ENCODE data around the gene LRRC75A. TPM values are rescaled to one million over a fixed set of nuclear protein-coding genes. Genes with fewer than 3 reads are reported as not detected.
A peak's percentile ranks its signal among the peaks of the same experiment; 100 is the strongest.

The LRRC75A gene
- total and polyA plus RNA-seq, 5 donors = 0.63 to 1.3 (median 1.2) TPM

GRCh38 chr17:16428098-16428882, 63.7 kb downstream of the LRRC75A start:
- no peak overlapping the region for H3K27ac ChIP-seq (ENCODE audit: low read length)
- 60% methylated on average over 15 of the region's 15 CpGs for WGBS
- no peaks in the 10 kb centered on the region for H3K4me1 ChIP-seq (ENCODE audit: control insufficient read depth, insufficient read depth, low read length)
- no peak overlapping the region for H3K4me3 ChIP-seq (ENCODE audit: low read length)
- DNase-seq (peak in 2 of 3 donors; percentile 78), ATAC-seq (peak; percentile 44 to 48)
- no peaks in the 10 kb centered on the region for H3K27me3 ChIP-seq (ENCODE audit: control insufficient read depth, insufficient read depth)
- H3K9me3 ChIP-seq (ENCODE audit: control insufficient read depth, low read length) = no peaks in the 10 kb centered on the region
- intact Hi-C loops (cut with DNase I) = no loop called here

GRCh38 chr17:16427020-16427419, 65.0 kb downstream of the LRRC75A start:
- H3K4me3 ChIP-seq (ENCODE audit: low read length) = no peak overlapping the region
- H3K27ac ChIP-seq (ENCODE audit: low read length) = no peak overlapping the region
- 94% methylated on average over 3 of the region's 3 CpGs for WGBS
- H3K27me3 ChIP-seq (ENCODE audit: control insufficient read depth, insufficient read depth) = no peaks in the 10 kb centered on the region
- no peaks in the 10 kb centered on the region for H3K9me3 ChIP-seq (ENCODE audit: control insufficient read depth, low read length)
- DNase-seq (no peak), ATAC-seq (no peak)
- intact Hi-C loops (cut with DNase I) = no loop called here
- no peaks in the 10 kb centered on the region for H3K4me1 ChIP-seq (ENCODE audit: control insufficient read depth, insufficient read depth, low read length)

GRCh38 chr17:16425698-16426659, 66.0 kb downstream of the LRRC75A start:
- H3K4me3 ChIP-seq (ENCODE audit: low read length) = no peak overlapping the region
- no peaks in the 10 kb centered on the region for H3K27me3 ChIP-seq (ENCODE audit: control insufficient read depth, insufficient read depth)
- DNase-seq (peak in 1 of 3 donors; percentile 9), ATAC-seq (no peak)
- no peaks in the 10 kb centered on the region for H3K4me1 ChIP-seq (ENCODE audit: control insufficient read depth, insufficient read depth, low read length)
- no peaks in the 10 kb centered on the region for H3K9me3 ChIP-seq (ENCODE audit: control insufficient read depth, low read length)
- intact Hi-C loops (cut with DNase I) = no loop called here
- no peak overlapping the region for H3K27ac ChIP-seq (ENCODE audit: low read length)
- 81% methylated on average over 20 of the region's 20 CpGs for WGBS

GRCh38 chr17:16425202-16425601, 66.8 kb downstream of the LRRC75A start:
- intact Hi-C loops (cut with DNase I) = no loop called here
- Histone ChIP-seq H3K27me3 (ENCODE audit: control insufficient read depth, insufficient read depth) (no peaks in the 10 kb centered on the region), H3K4me3 (ENCODE audit: low read length) (no peak overlapping the region), H3K27ac (ENCODE audit: low read length) (no peak overlapping the region), H3K4me1 (ENCODE audit: control insufficient read depth, insufficient read depth, low read length) (no peaks in the 10 kb centered on the region), H3K9me3 (ENCODE audit: control insufficient read depth, low read length) (no peaks in the 10 kb centered on the region)
- ATAC-seq (no peak), DNase-seq (no peak)
- WGBS = 68% methylated on average over 6 of the region's 6 CpGs

- ATAC-seq = no peak
- H3K27me3 ChIP-seq (ENCODE audit: control insufficient read depth, insufficient read depth) = no peaks in the 10 kb centered on the region
- no peak overlapping the region for H3K4me3 ChIP-seq (ENCODE audit: low read length)
- H3K9me3 ChIP-seq (ENCODE audit: control insufficient read depth, low read length) = no peaks in the 10 kb centered on the region
- DNase-seq = no peak
- H3K27ac ChIP-seq (ENCODE audit: low read length) = no peak overlapping the region
- peaks cover 12% of the 10 kb centered on the region for H3K4me1 ChIP-seq (ENCODE audit: control insufficient read depth, insufficient read depth, low read length)
- 87% methylated on average over 10 of the region's 10 CpGs for WGBS
- intact Hi-C loops (cut with DNase I) = no loop called here
Measured at GRCh38 chr17:16423226-16423872, 68.6 kb downstream of the LRRC75A start.

DNA sequence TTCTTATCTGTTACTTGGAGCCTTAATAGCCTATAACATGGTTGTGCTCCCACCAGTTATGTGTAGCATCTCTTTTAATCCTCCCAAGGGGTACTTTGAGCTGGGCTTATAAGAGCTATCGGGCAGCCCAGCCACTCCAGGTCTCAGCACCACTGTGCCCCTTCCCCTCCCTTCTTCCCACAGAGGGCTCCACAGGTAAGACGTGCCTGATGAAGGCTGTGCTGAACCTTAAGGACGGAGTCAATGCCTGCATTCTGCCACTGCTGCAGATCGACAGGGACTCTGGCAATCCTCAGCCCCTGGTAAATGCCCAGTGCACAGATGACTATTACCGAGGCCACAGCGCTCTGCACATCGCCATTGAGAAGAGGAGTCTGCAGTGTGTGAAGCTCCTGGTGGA, 69.6 kb downstream of the LRRC75A start:
- WGBS = 89% methylated on average over 7 of the region's 7 CpGs
- no peak for DNase-seq
- Histone ChIP-seq H3K27me3 (ENCODE audit: control insufficient read depth, insufficient read depth) (no peaks in the 10 kb centered on the region), H3K4me3 (ENCODE audit: low read length) (no peak overlapping the region), H3K27ac (ENCODE audit: low read length) (no peak overlapping the region), H3K4me1 (ENCODE audit: control insufficient read depth, insufficient read depth, low read length) (peaks cover 16% of the 10 kb centered on the region), H3K9me3 (ENCODE audit: control insufficient read depth, low read length) (no peaks in the 10 kb centered on the region)
- intact Hi-C loops (cut with DNase I) = no loop called here
- no peak for ATAC-seq

DNA sequence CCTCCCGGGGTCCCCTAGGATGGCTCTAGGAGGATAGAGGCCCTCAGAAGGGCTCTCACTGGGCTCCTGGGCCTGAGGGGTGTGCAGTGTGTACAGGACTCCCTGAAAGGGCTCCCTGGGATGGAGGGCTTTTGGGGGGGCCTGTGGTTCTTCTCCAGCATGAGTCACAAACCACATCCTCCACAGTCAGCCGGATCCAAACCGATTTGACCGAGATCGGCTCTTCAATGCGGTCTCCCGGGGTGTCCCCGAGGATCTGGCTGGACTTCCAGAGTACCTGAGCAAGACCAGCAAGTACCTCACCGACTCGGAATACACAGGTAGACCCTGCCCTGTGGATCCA, 72.1 kb downstream of the LRRC75A start:
- 84% methylated on average over 10 of the region's 10 CpGs for WGBS
- Histone ChIP-seq H3K9me3 (ENCODE audit: control insufficient read depth, low read length) (no peaks in the 10 kb centered on the region), H3K4me1 (ENCODE audit: control insufficient read depth, insufficient read depth, low read length) (peaks cover 16% of the 10 kb centered on the region), H3K27ac (ENCODE audit: low read length) (peak overlapping the region; percentile 28), H3K4me3 (ENCODE audit: low read length) (no peak overlapping the region), H3K27me3 (ENCODE audit: control insufficient read depth, insufficient read depth) (no peaks in the 10 kb centered on the region)
- intact Hi-C loops (cut with DNase I) = no loop called here
- no peak for ATAC-seq
- DNase-seq = no peak

GRCh38 chr17:16419074-16419928, 72.7 kb downstream of the LRRC75A start:
- 70% methylated on average over 8 of the region's 8 CpGs for WGBS
- ATAC-seq (peak in 1 of 2 donors; percentile 39), DNase-seq (no peak)
- Histone ChIP-seq H3K9me3 (ENCODE audit: control insufficient read depth, low read length) (no peaks in the 10 kb centered on the region), H3K4me3 (ENCODE audit: low read length) (no peak overlapping the region), H3K27ac (ENCODE audit: low read length) (peak overlapping the region; percentile 53), H3K27me3 (ENCODE audit: control insufficient read depth, insufficient read depth) (no peaks in the 10 kb centered on the region), H3K4me1 (ENCODE audit: control insufficient read depth, insufficient read depth, low read length) (peaks cover 16% of the 10 kb centered on the region)
- intact Hi-C loops (cut with DNase I) = no loop called here

- Histone ChIP-seq H3K9me3 (ENCODE audit: control insufficient read depth, low read length) (no peaks in the 10 kb centered on the region), H3K27ac (ENCODE audit: low read length) (peak overlapping the region; percentile 53), H3K27me3 (ENCODE audit: control insufficient read depth, insufficient read depth) (no peaks in the 10 kb centered on the region), H3K4me1 (ENCODE audit: control insufficient read depth, insufficient read depth, low read length) (peaks cover 16% of the 10 kb centered on the region), H3K4me3 (ENCODE audit: low read length) (no peak overlapping the region)
- DNase-seq (no peak), ATAC-seq (no peak)
- intact Hi-C loops (cut with DNase I) = no loop called here
- WGBS = 47% methylated on average over 2 of the region's 2 CpGs
Measured at GRCh38 chr17:16418685-16419068, 73.3 kb downstream of the LRRC75A start.

- no peak for ATAC-seq
- intact Hi-C loops (cut with DNase I) = no loop called here
- peak overlapping the region; percentile 53 for H3K27ac ChIP-seq (ENCODE audit: low read length)
- no peaks in the 10 kb centered on the region for H3K27me3 ChIP-seq (ENCODE audit: control insufficient read depth, insufficient read depth)
- no peaks in the 10 kb centered on the region for H3K9me3 ChIP-seq (ENCODE audit: control insufficient read depth, low read length)
- no peak overlapping the region for H3K4me3 ChIP-seq (ENCODE audit: low read length)
- no peak for DNase-seq
- WGBS = 66% methylated on average over 7 of the region's 7 CpGs
- H3K4me1 ChIP-seq (ENCODE audit: control insufficient read depth, insufficient read depth, low read length) = peaks cover 16% of the 10 kb centered on the region
Measured at GRCh38 chr17:16417896-16418684, 73.9 kb downstream of the LRRC75A start.
